ENCODE measurements around the gene ISLR. TPM values are rescaled to one million over a fixed set of nuclear protein-coding genes. Genes with fewer than 3 reads are reported as not detected.

The ISLR gene
- total RNA-seq, 8 experiments from 2014 or later = 0.54 to 278 (median 1.5) TPM

DNA sequence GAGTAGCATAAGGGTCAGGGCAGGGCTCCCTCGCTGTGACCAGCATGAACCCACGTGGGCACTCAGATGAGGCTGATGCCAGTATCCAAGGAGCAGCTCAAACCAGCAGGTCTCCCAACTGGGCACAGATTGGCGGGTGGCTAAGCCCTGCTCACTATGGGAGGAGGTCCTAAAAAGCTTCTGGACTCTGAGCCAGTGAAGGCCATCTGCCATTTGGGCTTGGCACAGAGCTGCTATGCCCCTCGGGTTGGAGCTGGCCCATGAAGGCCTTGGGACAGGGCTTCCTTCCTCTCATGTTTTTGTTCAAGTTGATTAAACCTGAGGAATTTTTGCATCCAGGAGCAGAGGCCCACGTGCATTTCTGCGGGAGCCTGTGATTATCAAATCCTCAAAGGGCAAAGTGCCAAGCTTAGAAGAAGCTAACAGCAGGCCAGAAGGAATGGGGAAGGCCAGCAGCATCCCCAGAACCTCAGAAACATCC is 33.3 kb downstream of the ISLR start:
- in situ Hi-C loops (cut with MboI; ENCODE audit: low pct_unique_long_range_greater_than_20kb in 2 of 9, low sequenced_read_pairs in 9 of 9, unreplicated experiment in 9 of 9) = no loop called here
- H3K27ac ChIP-seq = no peak overlapping the region
- ATAC-seq (replicated peaks in 6 of 8) = no peak
- H3K4me3 ChIP-seq = no peak overlapping the region
- H3K4me1 ChIP-seq (replicated peaks in 1 of 2) = peaks cover 49 to 54% of the 10 kb centered on the region in 2 donors
- WGBS, 10 experiments = 53 to 100% (median 60%) methylated on average over 2 to 4 of the region's 6 CpGs; no CpG with 5 or more reads in 5 of the 10 experiments

GRCh38 chr15:74207652-74208440 is 34.3 kb downstream of the ISLR start:
- H3K27ac ChIP-seq = no peak overlapping the region
- ATAC-seq (replicated peaks in 6 of 8) = no peak
- in situ Hi-C loops (cut with MboI; ENCODE audit: low pct_unique_long_range_greater_than_20kb in 2 of 9, low sequenced_read_pairs in 9 of 9, unreplicated experiment in 9 of 9) = no loop called here
- no peak overlapping the region for H3K4me3 ChIP-seq
- peaks cover 39 to 51% of the 10 kb centered on the region in 2 donors for H3K4me1 ChIP-seq (replicated peaks in 1 of 2)
- 39 to 100% (median 89%) methylated on average over 1 to 6 of the region's 16 CpGs; no CpG with 5 or more reads in 3 of the 10 experiments for WGBS, 10 experiments

GRCh38 chr15:74208496-74208895 is 35.0 kb downstream of the ISLR start:
- in situ Hi-C loops (cut with MboI; ENCODE audit: low pct_unique_long_range_greater_than_20kb in 2 of 9, low sequenced_read_pairs in 9 of 9, unreplicated experiment in 9 of 9) = no loop called here
- H3K27ac ChIP-seq = peak overlapping the region; percentile 59 to 65
- H3K4me3 ChIP-seq = no peak overlapping the region
- no peak for ATAC-seq (replicated peaks in 6 of 8)
- WGBS, 10 experiments = 72 to 100% (median 100%) methylated on average over 1 to 5 of the region's 6 CpGs; no CpG with 5 or more reads in 7 of the 10 experiments
- H3K4me1 ChIP-seq (replicated peaks in 1 of 2) = peaks cover 38 to 51% of the 10 kb centered on the region in 2 donors

DNA sequence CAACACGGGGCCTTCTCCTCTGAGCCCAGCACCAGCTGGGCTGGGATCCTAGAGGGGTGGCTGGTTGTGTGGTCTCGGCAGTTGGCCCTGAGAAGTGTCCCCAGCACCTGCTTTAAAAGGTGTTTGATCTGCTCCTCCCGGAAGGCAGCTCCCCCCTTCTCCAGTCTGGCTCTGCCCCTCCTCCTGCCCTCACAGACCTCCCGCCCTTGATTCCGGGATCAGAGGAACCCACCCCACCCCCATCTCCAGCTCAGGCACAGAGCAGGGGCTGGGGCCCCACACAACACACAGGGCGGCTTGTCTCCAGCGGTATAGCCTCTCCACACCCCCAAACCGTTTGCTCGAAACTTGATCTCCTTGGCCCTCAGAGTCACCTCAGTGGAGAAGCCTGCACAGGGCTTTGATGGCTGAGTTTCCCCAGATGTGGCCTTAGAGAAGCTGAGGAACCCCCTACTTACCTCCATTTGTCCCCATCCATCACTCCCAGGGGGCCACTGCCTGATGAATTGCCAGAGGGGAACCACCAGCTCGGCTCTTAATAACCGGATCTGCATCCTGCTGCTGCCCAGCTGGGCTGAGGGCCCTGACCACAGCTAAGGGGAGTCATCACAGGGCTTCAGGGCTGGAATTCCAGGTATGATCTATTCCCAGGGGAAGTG is 35.5 kb downstream of the ISLR start:
- in situ Hi-C loops (cut with MboI; ENCODE audit: low pct_unique_long_range_greater_than_20kb in 2 of 9, low sequenced_read_pairs in 9 of 9, unreplicated experiment in 9 of 9) = no loop called here
- peak; percentile 10 to 53 (median 41) for ATAC-seq (replicated peaks in 6 of 8)

GRCh38 chr15:74209560-74209958 is 36.0 kb downstream of the ISLR start:
- WGBS, 10 experiments = 40 to 100% methylated on average over 1 to 2 of the region's 5 CpGs; no CpG with 5 or more reads in 8 of the 10 experiments

More for the DNA sequence above, 35.5 kb downstream of the ISLR start:
- Histone ChIP-seq H3K4me3 (no peak overlapping the region), H3K4me1 (replicated peaks in 1 of 2) (peaks cover 38 to 51% of the 10 kb centered on the region in 2 donors), H3K27ac (peak overlapping the region; percentile 59 to 65)
- 7 to 80% (median 10%) methylated on average over 1 to 2 of the region's 11 CpGs; no CpG with 5 or more reads in 7 of the 10 experiments for WGBS, 10 experiments

DNA sequence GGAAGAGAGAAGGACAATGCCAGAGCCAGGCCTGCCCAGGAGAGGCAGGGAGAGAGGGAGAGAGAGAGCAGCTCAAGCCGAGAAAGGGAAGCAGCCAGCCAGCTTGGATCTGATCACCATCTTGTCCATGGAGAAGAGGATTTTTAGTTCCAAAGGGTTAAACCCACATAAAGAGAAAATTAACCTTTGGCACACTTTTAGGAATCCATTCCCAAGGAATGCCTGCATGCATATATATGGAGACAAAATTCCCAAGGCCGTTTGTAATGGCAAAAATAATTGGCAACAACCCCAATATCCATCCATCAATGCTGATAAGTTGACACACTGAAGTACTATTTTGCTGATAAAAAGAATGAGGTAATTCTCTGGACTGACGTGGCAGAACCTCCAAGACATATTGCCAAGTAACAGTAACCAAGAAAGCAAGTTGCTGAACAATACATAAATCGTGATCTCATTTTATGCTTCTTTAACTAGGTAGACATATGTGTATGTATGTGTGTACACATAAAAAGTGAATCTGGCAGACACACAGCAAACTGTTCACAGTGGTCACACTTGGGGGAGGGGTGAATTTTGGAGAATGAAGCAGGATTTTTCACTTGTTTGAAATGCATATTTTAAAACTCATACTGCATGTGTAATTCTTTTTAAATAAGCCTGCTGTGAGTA is 36.6 kb downstream of the ISLR start:
- Histone ChIP-seq H3K4me1 (replicated peaks in 1 of 2) (peaks cover 44 to 52% of the 10 kb centered on the region in 2 donors), H3K4me3 (no peak overlapping the region), H3K27ac (peak overlapping the region; percentile 59 to 65)
- WGBS, 10 experiments = 13 to 67% (median 43%) methylated on average over 1 to 4 of the region's 4 CpGs; no CpG with 5 or more reads in 1 of the 10 experiments
- in situ Hi-C loops (cut with MboI; ENCODE audit: low pct_unique_long_range_greater_than_20kb in 2 of 9, low sequenced_read_pairs in 9 of 9, unreplicated experiment in 9 of 9) = no loop called here
- ATAC-seq (replicated peaks in 6 of 8) = peak in 4 of 8 experiments; percentile 11 to 36 (median 20)

More at GRCh38 chr15:74209560-74209958, 36.0 kb downstream of the ISLR start:
- ATAC-seq (replicated peaks in 6 of 8) = peak in 5 of 8 experiments; percentile 3 to 18 (median 5)
- H3K4me3 ChIP-seq = no peak overlapping the region
- peaks cover 38 to 51% of the 10 kb centered on the region in 2 donors for H3K4me1 ChIP-seq (replicated peaks in 1 of 2)
- in situ Hi-C loops (cut with MboI; ENCODE audit: low pct_unique_long_range_greater_than_20kb in 2 of 9, low sequenced_read_pairs in 9 of 9, unreplicated experiment in 9 of 9) = no loop called here
- H3K27ac ChIP-seq = peak overlapping the region; percentile 59 to 65

GRCh38 chr15:74210729-74211128 is 37.2 kb downstream of the ISLR start:
- Histone ChIP-seq H3K27ac (no peak overlapping the region), H3K4me1 (replicated peaks in 1 of 2) (peaks cover 50 to 58% of the 10 kb centered on the region in 2 donors), H3K4me3 (no peak overlapping the region)
- ATAC-seq (replicated peaks in 6 of 8) = no peak
- in situ Hi-C loops (cut with MboI; ENCODE audit: low pct_unique_long_range_greater_than_20kb in 2 of 9, low sequenced_read_pairs in 9 of 9, unreplicated experiment in 9 of 9) = no loop called here

DNA sequence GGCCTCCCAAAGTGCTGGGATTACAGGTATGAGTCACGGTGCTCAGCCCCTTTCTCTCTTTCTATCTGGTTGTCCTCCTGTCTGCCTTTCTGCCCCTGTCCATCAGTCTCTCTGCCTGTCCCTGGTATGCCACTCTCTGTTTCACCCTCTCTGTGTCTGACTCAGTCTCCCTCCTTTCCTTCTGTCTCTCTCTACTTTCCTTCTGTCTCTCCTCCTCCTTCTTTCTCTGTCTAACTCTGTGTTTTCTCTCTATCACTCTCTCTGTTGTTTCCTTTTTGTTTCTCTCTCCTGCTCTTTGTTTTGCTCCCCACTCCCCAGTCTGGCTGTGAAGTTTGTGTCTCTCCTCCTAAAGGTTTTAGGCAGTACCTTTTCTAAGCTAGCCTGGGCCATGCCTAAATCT is 38.1 kb downstream of the ISLR start:
- in situ Hi-C loops (cut with MboI; ENCODE audit: low pct_unique_long_range_greater_than_20kb in 2 of 9, low sequenced_read_pairs in 9 of 9, unreplicated experiment in 9 of 9) = no loop called here
- no peak for ATAC-seq (replicated peaks in 6 of 8)
- no peak overlapping the region for H3K27ac ChIP-seq
- 86 to 100% (median 100%) methylated on average over 1 of the region's 1 CpG; no CpG with 5 or more reads in 4 of the 10 experiments for WGBS, 10 experiments
- H3K4me1 ChIP-seq (replicated peaks in 1 of 2) = peaks cover 55 to 63% of the 10 kb centered on the region in 2 donors
- H3K4me3 ChIP-seq = no peak overlapping the region

GRCh38 chr15:74212494-74212893 is 39.0 kb downstream of the ISLR start:
- Histone ChIP-seq H3K4me1 (replicated peaks in 1 of 2) (peaks cover 55 to 63% of the 10 kb centered on the region in 2 donors), H3K4me3 (no peak overlapping the region), H3K27ac (no peak overlapping the region)
- WGBS, 10 experiments = 60 to 100% (median 71%) methylated on average over 3 to 9 of the region's 9 CpGs; no CpG with 5 or more reads in 3 of the 10 experiments
- in situ Hi-C loops (cut with MboI; ENCODE audit: low pct_unique_long_range_greater_than_20kb in 2 of 9, low sequenced_read_pairs in 9 of 9, unreplicated experiment in 9 of 9) = no loop called here
- ATAC-seq (replicated peaks in 6 of 8) = no peak

GRCh38 chr15:74213858-74214284 is 40.4 kb downstream of the ISLR start:
- peak overlapping the region; percentile 3 to 70 for H3K27ac ChIP-seq
- 33% methylated on average over 1 of the region's 7 CpGs; no CpG with 5 or more reads in 9 of the 10 experiments for WGBS, 10 experiments
- in situ Hi-C loops (cut with MboI; ENCODE audit: low pct_unique_long_range_greater_than_20kb in 2 of 9, low sequenced_read_pairs in 9 of 9, unreplicated experiment in 9 of 9) = no loop called here
- ATAC-seq (replicated peaks in 6 of 8) = peak in 5 of 8 experiments; percentile 15 to 60 (median 58)
- H3K4me3 ChIP-seq = no peak overlapping the region
- peaks cover 48 to 57% of the 10 kb centered on the region in 2 donors for H3K4me1 ChIP-seq (replicated peaks in 1 of 2)

GRCh38 chr15:74214324-74215021 is 41.0 kb downstream of the ISLR start:
- Histone ChIP-seq H3K4me1 (replicated peaks in 1 of 2) (peaks cover 45 to 51% of the 10 kb centered on the region in 2 donors), H3K27ac (peak overlapping the region in 1 of 2 donors; percentile 70), H3K4me3 (no peak overlapping the region)
- WGBS, 10 experiments = 11 to 63% (median 34%) methylated on average over 1 to 5 of the region's 6 CpGs
- ATAC-seq (replicated peaks in 6 of 8) = no peak
- in situ Hi-C loops (cut with MboI; ENCODE audit: low pct_unique_long_range_greater_than_20kb in 2 of 9, low sequenced_read_pairs in 9 of 9, unreplicated experiment in 9 of 9) = no loop called here

GRCh38 chr15:74215958-74216357 is 42.4 kb downstream of the ISLR start:
- in situ Hi-C loops (cut with MboI; ENCODE audit: low pct_unique_long_range_greater_than_20kb in 2 of 9, low sequenced_read_pairs in 9 of 9, unreplicated experiment in 9 of 9) = no loop called here
- 63 to 87% (median 77%) methylated on average over 2 to 5 of the region's 8 CpGs; no CpG with 5 or more reads in 4 of the 10 experiments for WGBS, 10 experiments
- ATAC-seq (replicated peaks in 6 of 8) = no peak
- Histone ChIP-seq H3K27ac (peak overlapping the region in 1 of 2 donors; percentile 61), H3K4me1 (replicated peaks in 1 of 2) (peaks cover 51 to 56% of the 10 kb centered on the region in 2 donors), H3K4me3 (no peak overlapping the region)
